ENCODE measurements around the gene UGCG. TPM values are rescaled to one million over a fixed set of nuclear protein-coding genes. Genes with fewer than 3 reads are reported as not detected.

UGCG gene
- total RNA-seq, 4 donors from 2014 or later = 3.8 to 62.6 (median 29.9) TPM

DNA sequence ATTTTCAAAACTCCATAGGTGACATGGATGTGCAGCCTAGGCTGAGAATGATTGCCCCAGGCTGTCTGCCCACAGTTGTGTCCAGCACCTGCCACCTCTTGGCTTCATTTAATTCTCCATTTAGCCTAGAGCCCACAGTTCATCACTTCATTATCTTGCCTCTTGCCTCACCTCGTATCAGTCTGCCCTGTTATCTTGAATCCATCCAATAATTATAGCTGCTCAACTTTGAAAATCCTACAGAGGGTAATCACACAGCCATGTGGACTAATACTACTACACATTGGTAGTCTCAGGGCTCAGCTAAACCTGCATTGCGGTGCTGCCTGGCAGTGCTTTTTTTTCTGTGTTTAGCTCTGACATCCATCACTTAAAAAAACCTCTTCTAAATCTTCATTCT lies 7.4 kb downstream of the UGCG start:
- in situ Hi-C loops (cut with MboI; ENCODE audit: low pct_ligation_motif_present in 1 of 4, low pct_unique_long_range_greater_than_20kb in 1 of 4, low sequenced_read_pairs in 3 of 4) (no loop called here), intact Hi-C loops (cut with DNase I; ENCODE audit: low total_unique reads) (no loop called here)
- H3K27ac ChIP-seq = no peak overlapping the region
- no peaks in the 10 kb centered on the region for H3K27me3 ChIP-seq
- H3K9me3 ChIP-seq = no peaks in the 10 kb centered on the region
- DNase-seq = no peak
- TF ChIP-seq, protein P1, sequence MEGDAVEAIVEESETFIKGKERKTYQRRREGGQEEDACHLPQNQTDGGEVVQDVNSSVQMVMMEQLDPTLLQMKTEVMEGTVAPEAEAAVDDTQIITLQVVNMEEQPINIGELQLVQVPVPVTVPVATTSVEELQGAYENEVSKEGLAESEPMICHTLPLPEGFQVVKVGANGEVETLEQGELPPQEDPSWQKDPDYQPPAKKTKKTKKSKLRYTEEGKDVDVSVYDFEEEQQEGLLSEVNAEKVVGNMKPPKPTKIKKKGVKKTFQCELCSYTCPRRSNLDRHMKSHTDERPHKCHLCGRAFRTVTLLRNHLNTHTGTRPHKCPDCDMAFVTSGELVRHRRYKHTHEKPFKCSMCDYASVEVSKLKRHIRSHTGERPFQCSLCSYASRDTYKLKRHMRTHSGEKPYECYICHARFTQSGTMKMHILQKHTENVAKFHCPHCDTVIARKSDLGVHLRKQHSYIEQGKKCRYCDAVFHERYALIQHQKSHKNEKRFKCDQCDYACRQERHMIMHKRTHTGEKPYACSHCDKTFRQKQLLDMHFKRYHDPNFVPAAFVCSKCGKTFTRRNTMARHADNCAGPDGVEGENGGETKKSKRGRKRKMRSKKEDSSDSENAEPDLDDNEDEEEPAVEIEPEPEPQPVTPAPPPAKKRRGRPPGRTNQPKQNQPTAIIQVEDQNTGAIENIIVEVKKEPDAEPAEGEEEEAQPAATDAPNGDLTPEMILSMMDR (IDR thresholded peaks at IDR 0.05) = no peak
- TF ChIP-seq EP300 (IDR thresholded peaks at IDR 0.05; ENCODE audit: low read depth) = no peak
- no peak for TF ChIP-seq POLR2A (IDR thresholded peaks at IDR 0.05)
- no peak for TF ChIP-seq POLR2AphosphoS5 (IDR thresholded peaks at IDR 0.05)
- H3K4me3 ChIP-seq = no peak overlapping the region
- H3K4me1 ChIP-seq = peaks cover 21 to 93% (median 44%) of the 10 kb centered on the region in 4 donors
- H3K36me3 ChIP-seq = no peaks in the 10 kb centered on the region
- 66% methylated on average over 2 of the region's 2 CpGs; no CpG with 5 or more reads in 1 of the 2 donors for WGBS, 2 donors (ENCODE audit: low coverage in 1 of 2)

DNA sequence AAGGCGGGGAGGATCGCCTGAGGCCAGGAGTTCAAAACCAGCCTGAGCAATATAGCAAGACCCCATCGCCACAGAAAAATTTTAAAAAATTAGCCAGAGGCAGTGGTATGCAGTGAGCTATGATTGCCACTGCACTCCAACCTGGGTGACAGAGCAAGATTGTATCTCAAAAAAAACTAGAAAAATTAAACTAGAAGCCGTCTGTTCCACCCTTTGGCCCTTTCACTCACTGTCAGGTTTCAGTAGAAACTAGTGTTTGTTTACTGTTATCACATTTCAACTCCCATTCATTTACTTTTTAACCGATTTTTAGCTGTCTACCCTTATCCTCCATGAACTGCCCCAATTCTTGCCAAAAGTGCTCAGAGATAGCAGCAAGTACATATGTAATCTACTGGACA lies 8.3 kb downstream of the UGCG start:
- Histone ChIP-seq H3K27ac (no peak overlapping the region), H3K4me3 (no peak overlapping the region), H3K27me3 (no peaks in the 10 kb centered on the region), H3K36me3 (no peaks in the 10 kb centered on the region), H3K4me1 (peaks cover 21 to 93% (median 41%) of the 10 kb centered on the region in 4 donors), H3K9me3 (no peaks in the 10 kb centered on the region)
- intact Hi-C loops (cut with DNase I; ENCODE audit: low total_unique reads) = no loop called here
- TF ChIP-seq POLR2AphosphoS5 (IDR thresholded peaks at IDR 0.05) (no peak), POLR2A (IDR thresholded peaks at IDR 0.05) (no peak), EP300 (IDR thresholded peaks at IDR 0.05; ENCODE audit: low read depth) (no peak)
- TF ChIP-seq, protein P1 (IDR thresholded peaks at IDR 0.05) = no peak
- 81 to 87% methylated on average over 5 of the region's 5 CpGs for WGBS, 2 donors (ENCODE audit: low coverage in 1 of 2)
- DNase-seq = no peak
- in situ Hi-C loops (cut with MboI; ENCODE audit: low pct_ligation_motif_present in 1 of 4, low pct_unique_long_range_greater_than_20kb in 1 of 4, low sequenced_read_pairs in 3 of 4) = no loop called here

DNA sequence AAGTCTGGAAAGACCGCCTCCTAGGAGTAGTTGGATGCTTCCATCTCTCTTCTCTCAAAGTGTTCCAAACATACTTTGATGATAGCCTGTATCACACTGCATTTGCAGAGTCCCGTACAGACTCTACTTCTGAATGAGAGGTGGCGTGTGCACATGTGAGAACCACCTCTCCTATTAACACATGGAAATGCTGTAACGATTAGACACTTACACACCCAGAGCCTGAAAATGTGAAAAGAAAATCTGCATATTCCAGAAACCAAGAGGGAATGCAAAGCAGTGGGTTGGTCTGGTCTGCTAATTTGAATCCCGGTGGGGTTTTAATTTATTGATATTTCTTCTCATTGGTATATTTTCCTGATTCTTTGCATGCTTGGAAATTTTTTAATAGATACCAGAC lies 10.5 kb downstream of the UGCG start:
- peaks cover 17 to 84% (median 25%) of the 10 kb centered on the region in 4 donors for H3K4me1 ChIP-seq
- 86 to 91% methylated on average over 3 to 5 of the region's 5 CpGs for WGBS, 2 donors (ENCODE audit: low coverage in 1 of 2)
- intact Hi-C loops (cut with DNase I; ENCODE audit: low total_unique reads) = no loop called here

DNA sequence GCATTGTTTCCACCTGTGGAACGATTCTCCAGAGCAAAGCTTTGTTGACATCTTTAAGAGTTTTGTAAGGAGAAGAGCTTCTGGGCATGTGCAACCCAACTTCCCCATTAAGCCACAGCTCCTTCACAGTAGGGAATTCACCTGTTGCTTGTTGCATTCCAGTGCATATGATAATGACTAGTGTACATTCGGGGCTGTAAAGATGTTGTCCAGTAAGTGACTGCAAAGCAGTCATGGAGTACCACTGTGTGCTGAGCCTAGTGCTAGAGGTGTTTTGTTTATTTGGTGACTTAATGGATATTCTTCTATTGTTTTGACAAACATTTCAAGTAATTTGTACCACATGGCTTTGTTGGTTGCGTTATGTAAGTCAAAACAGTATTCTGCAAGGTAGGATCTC lies 12.8 kb downstream of the UGCG start:
- TF ChIP-seq POLR2A (IDR thresholded peaks at IDR 0.05) (no peak), POLR2AphosphoS5 (IDR thresholded peaks at IDR 0.05) (no peak), EP300 (IDR thresholded peaks at IDR 0.05; ENCODE audit: low read depth) (no peak)
- TF ChIP-seq, protein P1 (IDR thresholded peaks at IDR 0.05) = no peak
- H3K4me1 ChIP-seq = peaks cover 9 to 86% (median 22%) of the 10 kb centered on the region in 4 donors
- no peaks in the 10 kb centered on the region for H3K9me3 ChIP-seq
- no peak for DNase-seq
- no peak overlapping the region for H3K4me3 ChIP-seq
- in situ Hi-C loops (cut with MboI; ENCODE audit: low pct_ligation_motif_present in 1 of 4, low pct_unique_long_range_greater_than_20kb in 1 of 4, low sequenced_read_pairs in 3 of 4) (no loop called here), intact Hi-C loops (cut with DNase I; ENCODE audit: low total_unique reads) (no loop called here)
- WGBS, 2 donors (ENCODE audit: low coverage in 1 of 2) = 56 to 60% methylated on average over 3 of the region's 3 CpGs
- no peaks in the 10 kb centered on the region for H3K27me3 ChIP-seq
- H3K27ac ChIP-seq = no peak overlapping the region
- H3K36me3 ChIP-seq = no peaks in the 10 kb centered on the region

More for the DNA sequence above, 10.5 kb downstream of the UGCG start:
- no peak for TF ChIP-seq POLR2AphosphoS5 (IDR thresholded peaks at IDR 0.05)
- no peak for TF ChIP-seq POLR2A (IDR thresholded peaks at IDR 0.05)
- TF ChIP-seq, protein P1 (IDR thresholded peaks at IDR 0.05) = no peak
- no peak for TF ChIP-seq EP300 (IDR thresholded peaks at IDR 0.05; ENCODE audit: low read depth)
- Histone ChIP-seq H3K27ac (no peak overlapping the region), H3K4me3 (no peak overlapping the region), H3K36me3 (no peaks in the 10 kb centered on the region), H3K27me3 (no peaks in the 10 kb centered on the region), H3K9me3 (no peaks in the 10 kb centered on the region)
- DNase-seq = no peak
- in situ Hi-C loops (cut with MboI; ENCODE audit: low pct_ligation_motif_present in 1 of 4, low pct_unique_long_range_greater_than_20kb in 1 of 4, low sequenced_read_pairs in 3 of 4) = no loop called here

Measured in transverse colon (tissue), 4 donors.